ENCODE data around the gene PRKN. TPM values are rescaled to one million over a fixed set of nuclear protein-coding genes. Genes with fewer than 3 reads are reported as not detected.
"Not testable (repeated sequence)": the region's sequence is repeated elsewhere in the genome, so short reads cannot be mapped to it uniquely, and the experiment has no call there.

The PRKN gene
- total RNA-seq, 4 donors from 2014 or later, result 4.5 to 12.3 (median 9.0) TPM

DNA sequence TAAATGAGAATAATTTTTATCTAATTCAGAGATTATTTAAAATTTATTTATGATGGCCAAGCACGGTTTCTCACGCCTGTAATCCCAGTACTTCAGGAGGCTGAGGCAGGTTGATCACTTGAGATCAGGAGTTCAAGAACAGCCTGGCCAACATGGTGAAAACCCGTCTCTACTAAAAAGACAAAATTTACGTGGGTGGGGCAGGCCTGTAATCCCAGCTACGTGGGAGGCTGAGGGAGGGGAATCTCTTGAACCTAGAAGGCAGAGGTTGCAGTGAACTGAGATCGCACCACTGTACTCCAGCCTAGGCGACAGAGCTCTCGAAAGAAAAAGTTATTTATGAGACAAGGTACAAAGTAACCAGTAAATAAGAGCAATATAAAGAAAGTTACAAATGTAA lies 1394.2 kb downstream of the PRKN start:
- TF ChIP-seq, protein P1, sequence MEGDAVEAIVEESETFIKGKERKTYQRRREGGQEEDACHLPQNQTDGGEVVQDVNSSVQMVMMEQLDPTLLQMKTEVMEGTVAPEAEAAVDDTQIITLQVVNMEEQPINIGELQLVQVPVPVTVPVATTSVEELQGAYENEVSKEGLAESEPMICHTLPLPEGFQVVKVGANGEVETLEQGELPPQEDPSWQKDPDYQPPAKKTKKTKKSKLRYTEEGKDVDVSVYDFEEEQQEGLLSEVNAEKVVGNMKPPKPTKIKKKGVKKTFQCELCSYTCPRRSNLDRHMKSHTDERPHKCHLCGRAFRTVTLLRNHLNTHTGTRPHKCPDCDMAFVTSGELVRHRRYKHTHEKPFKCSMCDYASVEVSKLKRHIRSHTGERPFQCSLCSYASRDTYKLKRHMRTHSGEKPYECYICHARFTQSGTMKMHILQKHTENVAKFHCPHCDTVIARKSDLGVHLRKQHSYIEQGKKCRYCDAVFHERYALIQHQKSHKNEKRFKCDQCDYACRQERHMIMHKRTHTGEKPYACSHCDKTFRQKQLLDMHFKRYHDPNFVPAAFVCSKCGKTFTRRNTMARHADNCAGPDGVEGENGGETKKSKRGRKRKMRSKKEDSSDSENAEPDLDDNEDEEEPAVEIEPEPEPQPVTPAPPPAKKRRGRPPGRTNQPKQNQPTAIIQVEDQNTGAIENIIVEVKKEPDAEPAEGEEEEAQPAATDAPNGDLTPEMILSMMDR (IDR thresholded peaks at IDR 0.05), result no peak
- no peak for TF ChIP-seq EP300 (IDR thresholded peaks at IDR 0.05; ENCODE audit: low read depth)
- TF ChIP-seq POLR2A (IDR thresholded peaks at IDR 0.05), result no peak
- no peak for TF ChIP-seq POLR2AphosphoS5 (IDR thresholded peaks at IDR 0.05)
- Histone ChIP-seq H3K27ac (no peak overlapping the region), H3K27me3 (no peaks in the 10 kb centered on the region), H3K4me1 (peaks cover 0 to 4% (median 0%) of the 10 kb centered on the region in 4 donors), H3K36me3 (no peaks in the 10 kb centered on the region), H3K9me3 (no peaks in the 10 kb centered on the region), H3K4me3 (no peak overlapping the region)
- intact Hi-C loops (cut with DNase I; ENCODE audit: low total_unique reads), result no loop called here
- WGBS, 2 donors (ENCODE audit: low coverage in 1 of 2), result 82 to 86% methylated on average over 8 of the region's 8 CpGs
- no peak for DNase-seq
- in situ Hi-C loops (cut with MboI; ENCODE audit: low pct_ligation_motif_present in 1 of 4, low pct_unique_long_range_greater_than_20kb in 1 of 4, low sequenced_read_pairs in 3 of 4), result no loop called here

DNA sequence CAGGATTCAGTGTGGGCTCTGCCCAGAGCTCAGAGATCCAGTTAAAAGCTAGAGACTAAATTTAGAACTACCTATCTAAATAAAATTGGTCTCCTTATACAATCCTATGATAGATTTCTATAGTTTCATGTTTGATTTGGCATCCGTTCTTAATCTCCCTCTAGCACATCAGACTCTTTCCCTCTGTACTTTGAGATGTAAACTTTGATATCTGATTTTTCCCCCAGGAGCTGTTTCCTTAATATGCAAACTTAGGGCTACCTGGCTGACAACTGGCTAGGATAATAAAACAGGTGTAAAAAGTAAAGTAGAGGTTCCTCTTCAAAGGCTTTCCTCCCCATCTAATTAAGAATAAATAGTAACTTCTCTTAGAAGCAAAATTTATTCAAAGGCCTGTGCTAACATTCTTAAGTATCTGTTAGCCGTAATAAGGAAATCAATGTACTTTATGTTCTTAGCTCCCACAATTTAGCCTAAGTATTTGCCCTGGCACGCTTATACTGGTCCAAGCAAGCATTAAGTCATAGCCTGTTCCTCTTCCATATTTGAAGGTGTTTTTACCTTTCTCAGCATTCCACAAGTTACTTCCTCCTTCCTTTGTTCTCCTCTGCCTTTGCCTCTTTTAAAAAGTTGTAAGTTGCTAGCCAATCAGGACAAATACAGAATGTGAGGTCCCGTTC lies 1396.0 kb downstream of the PRKN start:
- H3K27me3 ChIP-seq; H3K27ac ChIP-seq; in situ Hi-C loops (cut with MboI; ENCODE audit: low pct_ligation_motif_present in 1 of 4, low pct_unique_long_range_greater_than_20kb in 1 of 4, low sequenced_read_pairs in 3 of 4); DNase-seq; intact Hi-C loops (cut with DNase I; ENCODE audit: low total_unique reads); H3K9me3 ChIP-seq; H3K4me3 ChIP-seq; H3K36me3 ChIP-seq; H3K4me1 ChIP-seq: not testable (repeated sequence)
- 37 to 63% methylated on average over 4 of the region's 4 CpGs for WGBS, 2 donors (ENCODE audit: low coverage in 1 of 2)

DNA sequence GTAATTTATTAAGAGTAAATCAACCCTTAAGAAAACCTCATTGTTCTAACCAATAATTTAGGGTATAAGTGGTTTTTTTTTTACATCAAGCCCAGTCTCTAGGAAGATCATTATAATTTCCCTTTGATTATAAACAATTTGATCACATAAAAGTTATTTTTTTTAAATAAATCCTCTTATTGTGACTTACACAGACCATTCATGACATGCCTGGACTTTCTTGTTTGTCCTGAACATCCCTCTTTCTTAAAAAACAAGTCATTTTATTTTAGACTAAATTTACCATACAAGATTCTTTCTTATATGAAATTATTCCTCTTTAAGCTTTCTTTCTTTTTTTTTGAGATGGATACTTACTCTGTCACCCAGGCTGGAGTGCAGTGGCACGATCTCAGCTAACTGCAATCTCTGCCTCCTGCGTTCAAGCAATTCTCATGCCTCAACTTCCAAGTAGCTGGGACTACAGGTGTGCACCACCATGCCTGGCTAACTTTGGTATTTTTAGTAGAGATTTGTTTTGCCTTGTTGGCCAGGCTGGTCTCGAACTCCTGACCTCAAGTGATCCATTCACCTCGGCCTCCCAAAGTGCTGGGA lies 1400.1 kb downstream of the PRKN start:
- no peak for DNase-seq
- H3K36me3 ChIP-seq, result no peaks in the 10 kb centered on the region
- TF ChIP-seq POLR2A (IDR thresholded peaks at IDR 0.05), result no peak
- no peak for TF ChIP-seq POLR2AphosphoS5 (IDR thresholded peaks at IDR 0.05)
- TF ChIP-seq EP300 (IDR thresholded peaks at IDR 0.05; ENCODE audit: low read depth), result no peak
- TF ChIP-seq, protein P1 (IDR thresholded peaks at IDR 0.05), result no peak
- H3K27ac ChIP-seq, result no peak overlapping the region
- intact Hi-C loops (cut with DNase I; ENCODE audit: low total_unique reads) (no loop called here), in situ Hi-C loops (cut with MboI; ENCODE audit: low pct_ligation_motif_present in 1 of 4, low pct_unique_long_range_greater_than_20kb in 1 of 4, low sequenced_read_pairs in 3 of 4) (no loop called here)
- WGBS, 2 donors (ENCODE audit: low coverage in 1 of 2), result 88 to 93% methylated on average over 3 to 4 of the region's 4 CpGs
- peaks cover 0 to 4% (median 0%) of the 10 kb centered on the region in 4 donors for H3K4me1 ChIP-seq
- H3K9me3 ChIP-seq, result no peaks in the 10 kb centered on the region
- H3K4me3 ChIP-seq, result no peak overlapping the region
- no peaks in the 10 kb centered on the region for H3K27me3 ChIP-seq

DNA sequence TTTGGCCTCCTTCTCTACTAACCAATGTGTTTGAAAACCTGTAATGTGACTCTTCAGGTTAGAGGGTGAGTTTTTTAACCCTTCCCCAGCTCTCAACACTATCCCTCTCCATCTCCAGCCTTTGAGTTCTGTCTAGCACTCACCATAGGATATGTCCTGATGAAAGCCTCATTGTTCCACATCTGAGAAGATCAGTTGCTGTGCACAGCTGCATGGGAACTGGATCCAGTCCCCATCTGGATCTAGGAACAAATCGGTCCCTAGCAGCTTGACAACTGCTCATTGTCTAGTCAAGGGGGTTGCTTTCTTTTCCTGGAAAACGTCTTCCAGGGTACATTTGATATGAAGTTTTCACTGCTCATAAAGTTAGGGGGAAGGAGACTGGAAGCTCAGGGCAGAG lies 1408.3 kb downstream of the PRKN start:
- no peak for TF ChIP-seq POLR2AphosphoS5 (IDR thresholded peaks at IDR 0.05)
- no peak for TF ChIP-seq EP300 (IDR thresholded peaks at IDR 0.05; ENCODE audit: low read depth)
- no peak for TF ChIP-seq POLR2A (IDR thresholded peaks at IDR 0.05)
- TF ChIP-seq, protein P1 (IDR thresholded peaks at IDR 0.05), result no peak
- no peak for DNase-seq
- Histone ChIP-seq H3K4me1 (no peaks in the 10 kb centered on the region), H3K27ac (no peak overlapping the region), H3K9me3 (no peaks in the 10 kb centered on the region), H3K27me3 (no peaks in the 10 kb centered on the region), H3K4me3 (no peak overlapping the region), H3K36me3 (no peaks in the 10 kb centered on the region)
- intact Hi-C loops (cut with DNase I; ENCODE audit: low total_unique reads) (no loop called here), in situ Hi-C loops (cut with MboI; ENCODE audit: low pct_ligation_motif_present in 1 of 4, low pct_unique_long_range_greater_than_20kb in 1 of 4, low sequenced_read_pairs in 3 of 4) (no loop called here)
- WGBS, 2 donors (ENCODE audit: low coverage in 1 of 2), result 75 to 80% methylated on average over 1 to 2 of the region's 2 CpGs
